Measurements from ENCODE around the gene NAA60. TPM values are rescaled to one million over a fixed set of nuclear protein-coding genes. Genes with fewer than 3 reads are reported as not detected.

NAA60 gene
- total and polyA plus RNA-seq, 12 donors = 32.1 to 57.5 (median 37.7) TPM

GRCh38 chr16:3529175-3529574 is 85.7 kb downstream of the NAA60 start:
- Histone ChIP-seq H3K9me3 (no peaks in the 10 kb centered on the region), H3K27ac (no peak overlapping the region), H3K4me1 (peaks cover 0 to 6% (median 0%) of the 10 kb centered on the region in 9 donors), H3K36me3 (peaks cover 0 to 92% (median 24%) of the 10 kb centered on the region in 9 donors), H3K4me3 (no peak overlapping the region), H3K27me3 (no peaks in the 10 kb centered on the region)
- intact Hi-C loops (cut with DNase I) = loop anchor here in 2 of 10 donors (10.0 kb wide), 1 partner anchor 356 kb away; the partner anchor contains the start of gene CREBBP (in 2 of the 2)
- no peak for TF ChIP-seq CTCF (IDR thresholded peaks at IDR 0.05)
- DNase-seq = no peak
- no peak for ATAC-seq

- no peak for ATAC-seq
These were observed 87.0 kb downstream of the NAA60 start for GRCh38 chr16:3530371-3530914.

GRCh38 chr16:3532741-3533140 is 89.3 kb downstream of the NAA60 start:
- H3K27me3 ChIP-seq = no peaks in the 10 kb centered on the region
- 92% methylated on average over 12 of the region's 12 CpGs for WGBS, 2 donors
- H3K36me3 ChIP-seq = peaks cover 0 to 92% (median 22%) of the 10 kb centered on the region in 9 donors
- DNase-seq = no peak
- H3K4me1 ChIP-seq = peaks cover 0 to 17% (median 0%) of the 10 kb centered on the region in 9 donors
- H3K9me3 ChIP-seq = no peaks in the 10 kb centered on the region
- no peak for ATAC-seq
- H3K4me3 ChIP-seq = no peak overlapping the region
- intact Hi-C loops (cut with DNase I) = no loop called here
- H3K27ac ChIP-seq = no peak overlapping the region
- no peak for TF ChIP-seq CTCF (IDR thresholded peaks at IDR 0.05)

More at GRCh38 chr16:3530371-3530914, 87.0 kb downstream of the NAA60 start:
- H3K36me3 ChIP-seq = peaks cover 0 to 92% (median 22%) of the 10 kb centered on the region in 9 donors
- H3K9me3 ChIP-seq = no peaks in the 10 kb centered on the region
- no peak overlapping the region for H3K4me3 ChIP-seq
- H3K4me1 ChIP-seq = peaks cover 0 to 6% (median 0%) of the 10 kb centered on the region in 9 donors
- WGBS, 2 donors = 98% methylated on average over 12 of the region's 12 CpGs
- DNase-seq = no peak
- intact Hi-C loops (cut with DNase I) = no loop called here
- no peak overlapping the region for H3K27ac ChIP-seq
- TF ChIP-seq CTCF (IDR thresholded peaks at IDR 0.05) = no peak
- H3K27me3 ChIP-seq = no peaks in the 10 kb centered on the region

GRCh38 chr16:3534126-3534525 is 90.6 kb downstream of the NAA60 start:
- no peak overlapping the region for H3K4me3 ChIP-seq
- intact Hi-C loops (cut with DNase I) = no loop called here
- WGBS, 2 donors = 95 to 96% methylated on average over 10 of the region's 10 CpGs

More at GRCh38 chr16:3534126-3534525, 90.6 kb downstream of the NAA60 start:
- peaks cover 0 to 17% (median 0%) of the 10 kb centered on the region in 9 donors for H3K4me1 ChIP-seq
- H3K27ac ChIP-seq = no peak overlapping the region
- no peak for TF ChIP-seq CTCF (IDR thresholded peaks at IDR 0.05)
- H3K27me3 ChIP-seq = no peaks in the 10 kb centered on the region
- no peaks in the 10 kb centered on the region for H3K9me3 ChIP-seq
- peak in 1 of 8 donors; percentile 42 for ATAC-seq
- H3K36me3 ChIP-seq = peaks cover 0 to 89% (median 22%) of the 10 kb centered on the region in 9 donors
- no peak for DNase-seq
